GM12864 (cell line): ENCODE measurements around the gene HIPK2.

Experiments
- DNase-seq: peaks from one replicate; pipeline ENCODE4 v3.0.0-alpha.2; 2011; ENCODE audit warnings: low read depth
- H3K4me3 ChIP-seq: 2 replicates; pipeline ENCODE4 v1.5.1; 2011; ENCODE audit warnings: mild to moderate bottlenecking, low read depth, low read length, control low read depth
- CTCF ChIP-seq: IDR thresholded peaks from 2 replicates; pipeline ENCODE4 v1.5.1; 2011; ENCODE audit warnings: low read depth, mild to moderate bottlenecking, moderate library complexity, low read length, control low read depth, inconsistent platforms; ENCODE audit errors: missing control alignments

The HIPK2 gene

DNA sequence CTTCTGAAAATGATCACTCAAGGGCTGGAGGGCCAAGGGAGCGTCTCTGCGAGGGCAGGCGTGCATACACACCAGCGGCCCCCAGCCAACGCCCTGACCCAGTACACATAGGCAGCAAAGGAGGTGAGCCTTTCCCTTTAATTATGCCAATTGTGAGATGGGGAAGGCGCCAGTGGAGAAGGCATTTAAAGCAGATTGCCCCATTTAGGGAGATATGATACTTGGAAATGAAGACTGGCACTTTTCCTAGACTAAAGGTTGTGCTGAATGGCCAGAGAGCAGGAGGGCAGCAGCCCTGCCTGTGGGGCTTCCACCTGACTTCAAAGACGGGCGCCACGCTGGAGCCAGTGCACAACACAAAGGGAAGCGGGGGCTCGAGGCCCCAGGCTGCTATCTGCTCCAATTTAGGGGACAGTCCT lies 24.1 kb downstream of the HIPK2 start:
- no peak for DNase-seq
- no peak overlapping the region for H3K4me3 ChIP-seq
- no peak for TF ChIP-seq CTCF

DNA sequence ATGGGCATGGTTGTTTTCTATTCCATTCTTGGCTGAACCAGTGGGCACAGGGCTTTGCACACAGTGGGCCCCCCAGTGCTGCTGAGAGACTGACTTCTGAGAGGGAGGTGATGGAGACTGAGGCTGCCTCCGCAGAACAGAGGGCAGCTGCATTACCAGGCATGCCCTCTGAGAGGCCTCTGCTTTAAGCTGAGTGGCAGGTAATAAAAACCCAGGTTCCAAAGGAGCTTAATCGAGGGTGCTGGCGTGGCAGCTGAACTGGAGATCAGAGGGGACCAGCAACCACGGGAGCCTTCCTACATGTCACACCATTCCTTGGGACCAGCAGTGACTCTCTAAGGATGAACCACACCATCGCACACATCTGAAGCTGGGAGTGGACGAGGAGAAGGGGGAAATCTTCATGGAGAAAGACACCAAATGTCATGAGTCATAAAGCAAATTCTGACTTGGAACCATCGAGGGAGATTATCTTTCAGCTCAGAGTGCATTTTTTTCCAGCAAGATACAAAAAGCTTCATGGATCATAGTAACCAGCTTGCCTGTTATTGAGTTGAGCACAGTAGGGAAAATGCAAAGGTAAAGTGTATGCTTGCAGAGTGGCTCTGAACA lies 24.6 kb downstream of the HIPK2 start:
- no peak for DNase-seq
- H3K4me3 ChIP-seq: no peak overlapping the region
- peak; percentile 25 for TF ChIP-seq CTCF

GRCh38 chr7:139752604-139753003 lies 25.2 kb downstream of the HIPK2 start:
- no peak for TF ChIP-seq CTCF
- no peak overlapping the region for H3K4me3 ChIP-seq
- no peak for DNase-seq

DNA sequence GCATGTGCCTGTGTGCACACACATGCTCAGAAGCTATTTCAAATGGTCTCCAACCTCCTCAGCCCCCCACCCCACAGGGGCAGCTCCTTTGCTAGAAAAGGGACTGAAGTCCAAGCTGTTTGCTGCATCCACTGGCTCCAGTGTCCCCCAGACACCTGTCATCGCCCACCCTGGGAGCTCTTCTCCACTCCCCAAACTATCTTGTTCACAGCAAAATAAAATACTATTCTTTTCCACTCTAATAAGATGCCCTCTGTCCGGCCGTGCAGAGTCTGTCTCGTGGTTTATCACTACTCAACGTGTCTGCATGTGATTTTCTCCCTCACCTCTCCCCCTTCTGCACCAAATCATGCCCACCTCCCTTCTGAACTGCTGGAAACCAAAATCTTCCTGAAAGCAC lies 25.6 kb downstream of the HIPK2 start:
- TF ChIP-seq CTCF: no peak
- no peak overlapping the region for H3K4me3 ChIP-seq
- no peak for DNase-seq

DNA sequence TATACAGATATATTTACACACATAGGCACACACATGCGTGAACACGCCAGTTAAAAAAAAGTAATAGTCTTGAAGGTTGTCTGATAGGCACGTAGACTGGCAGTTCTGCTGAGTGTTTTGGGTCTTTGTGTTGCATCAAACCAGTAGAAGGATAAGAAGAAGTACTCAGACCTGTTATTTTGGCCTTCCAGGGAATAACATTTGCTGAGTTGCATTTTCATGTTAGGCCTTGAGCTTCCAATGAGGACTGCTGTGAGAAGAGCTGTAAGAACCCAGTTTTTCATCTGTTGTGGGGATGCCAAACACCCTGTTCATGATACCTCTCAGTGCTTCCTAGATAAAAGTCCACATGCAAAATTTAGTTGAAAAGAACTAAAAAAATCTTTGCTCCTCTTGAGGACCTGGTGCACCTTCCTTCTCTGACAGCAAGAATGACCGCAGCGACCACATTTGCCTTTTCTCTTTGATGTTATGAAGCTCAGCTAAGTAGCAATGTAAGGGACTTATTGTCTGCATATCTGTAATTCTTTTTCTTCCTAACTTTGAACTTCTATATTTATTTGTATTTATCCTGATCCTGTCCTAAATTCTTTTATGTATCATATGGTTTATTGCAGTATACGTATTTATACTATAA lies 27.2 kb downstream of the HIPK2 start:
- TF ChIP-seq CTCF: no peak
- no peak for DNase-seq
- H3K4me3 ChIP-seq: no peak overlapping the region

DNA sequence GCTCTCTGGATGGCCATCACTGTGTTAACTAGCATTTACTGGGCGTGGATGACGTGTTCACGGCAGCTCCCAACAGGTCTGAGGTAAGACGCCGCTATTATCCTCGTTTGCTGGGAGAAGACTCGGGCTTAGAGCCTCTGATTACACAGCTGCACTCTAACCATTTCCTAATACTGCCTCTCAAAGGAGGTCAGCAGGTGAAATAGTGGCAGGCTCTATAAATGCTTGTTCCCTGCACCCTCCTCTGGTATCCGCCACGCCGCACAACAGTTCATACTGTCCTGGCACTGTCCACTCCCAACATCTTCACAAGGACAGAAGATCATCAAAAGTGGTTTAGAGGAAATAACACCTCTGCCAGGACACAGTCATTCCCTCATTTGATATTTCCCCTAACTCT lies 28.3 kb downstream of the HIPK2 start:
- DNase-seq: no peak
- no peak for TF ChIP-seq CTCF
- H3K4me3 ChIP-seq: no peak overlapping the region

- no peak for TF ChIP-seq CTCF
Observed at GRCh38 chr7:139748941-139749340, 28.9 kb downstream of the HIPK2 start.

More at GRCh38 chr7:139748941-139749340, 28.9 kb downstream of the HIPK2 start:
- DNase-seq: no peak
- H3K4me3 ChIP-seq: no peak overlapping the region
